Liver (tissue), 9 donors: ENCODE data around the gene HS3ST2. TPM values are rescaled to one million over a fixed set of nuclear protein-coding genes. Genes with fewer than 3 reads are reported as not detected.

Experiments used
- DNase-seq: peaks from one replicate; pipeline ENCODE4 v3.0.0-alpha.2; 2017; ENCODE audit warnings: low spot score
- H3K27ac ChIP-seq, 2 donors: one replicate each; pipeline ENCODE4 v1.7.0; 2013; ENCODE audit warnings: inconsistent platforms in 2 of 2, low read length in 2 of 2, control low read depth in 1 of 2, low read depth in 1 of 2, mild to moderate bottlenecking in 1 of 2
- H3K27me3 ChIP-seq, 4 donors: one replicate each; pipeline versions ENCODE4 v1.6.1 to v1.7.0; 2013; ENCODE audit warnings: low read length in 3 of 4, inconsistent platforms in 1 of 4, mild to moderate bottlenecking in 1 of 4, moderate library complexity in 1 of 4; ENCODE audit not compliant: control insufficient read depth in 4 of 4, insufficient read depth in 4 of 4
- H3K36me3 ChIP-seq, 4 donors: one replicate each; pipeline versions ENCODE4 v1.6.1 to v1.7.0; 2013; ENCODE audit warnings: low read length in 3 of 4, mild to moderate bottlenecking in 3 of 4, low read depth in 1 of 4, moderate library complexity in 1 of 4; ENCODE audit not compliant: control insufficient read depth in 4 of 4, insufficient read depth in 3 of 4
- H3K4me1 ChIP-seq, 4 donors: one replicate each; pipeline versions ENCODE4 v1.6.1 to v1.7.0; 2013; ENCODE audit warnings: low read length in 3 of 4, mild to moderate bottlenecking in 3 of 4, moderate library complexity in 1 of 4; ENCODE audit not compliant: control insufficient read depth in 4 of 4, insufficient read depth in 4 of 4
- H3K4me3 ChIP-seq, 3 donors: one replicate each; pipeline versions ENCODE4 v1.6.1 to v1.7.0; 2013; ENCODE audit warnings: low read length in 3 of 3, control low read depth in 1 of 3, low read depth in 1 of 3, mild to moderate bottlenecking in 1 of 3
- H3K9ac ChIP-seq, 2 donors: one replicate each; pipeline ENCODE4 v1.7.0; 2013; ENCODE audit warnings: low read length in 2 of 2, mild to moderate bottlenecking in 2 of 2, moderate library complexity in 2 of 2, control low read depth in 1 of 2, low read depth in 1 of 2
- H3K9me3 ChIP-seq, 4 donors: one replicate each; pipeline versions ENCODE4 v1.6.1 to v1.7.0; 2013; ENCODE audit warnings: low read length in 3 of 4; ENCODE audit not compliant: control insufficient read depth in 4 of 4
- ATF3 ChIP-seq: IDR thresholded peaks from 2 replicates; pipeline ENCODE4 v1.6.1; 2016; ENCODE audit warnings: antibody characterized with exemption
- CTCF ChIP-seq: fragments of 150-350 bp; IDR thresholded peaks from 2 replicates; pipeline ENCODE4 v1.5.1; 2017; ENCODE audit warnings: improper control_type of control experiment, low read depth, low read length; ENCODE audit not compliant: missing input control
- EGR1 ChIP-seq, 2 donors: IDR thresholded peaks; 2 replicates each; pipeline ENCODE4 v1.6.1; 2016 to 2018; ENCODE audit warnings: antibody characterized with exemption in 2 of 2, low read depth in 2 of 2
- FOXA1 ChIP-seq: IDR thresholded peaks from 2 replicates; pipeline ENCODE4 v1.6.1; 2016; ENCODE audit warnings: antibody characterized with exemption
- FOXA2 ChIP-seq: IDR thresholded peaks from 2 replicates; pipeline ENCODE4 v1.6.1; 2016; ENCODE audit warnings: antibody characterized with exemption
- GABPA ChIP-seq, 2 donors: IDR thresholded peaks in 1 of 2; conservative IDR thresholded peaks in 1 of 2; 2 replicates each; pipeline ENCODE4 v1.6.1; 2016; ENCODE audit warnings: antibody characterized with exemption in 2 of 2, mild to moderate bottlenecking in 1 of 2, moderate library complexity in 1 of 2
- HNF4A ChIP-seq, 2 donors: conservative IDR thresholded peaks; 2 replicates each; pipeline ENCODE4 v1.6.1; 2016; ENCODE audit warnings: antibody characterized with exemption in 2 of 2, mild to moderate bottlenecking in 2 of 2
- HNF4G ChIP-seq: IDR thresholded peaks from 2 replicates; pipeline ENCODE4 v1.6.1; 2016; ENCODE audit warnings: antibody characterized with exemption
- JUND ChIP-seq, 2 donors: IDR thresholded peaks; 2 replicates each; pipeline ENCODE4 v1.6.1; 2016; ENCODE audit warnings: antibody characterized with exemption in 2 of 2
- MAX ChIP-seq: IDR thresholded peaks from 2 replicates; pipeline ENCODE4 v1.6.1; 2016; ENCODE audit warnings: antibody characterized with exemption
- NR2F2 ChIP-seq: IDR thresholded peaks from 2 replicates; pipeline ENCODE4 v1.6.1; 2016; ENCODE audit warnings: antibody characterized with exemption
- RAD21 ChIP-seq, 2 donors: IDR thresholded peaks; 2 replicates each; pipeline ENCODE4 v1.6.1; 2016; ENCODE audit warnings: antibody characterized with exemption in 2 of 2, mild to moderate bottlenecking in 2 of 2
- REST ChIP-seq: IDR thresholded peaks from 2 replicates; pipeline ENCODE4 v1.6.1; 2016; ENCODE audit warnings: antibody characterized with exemption, mild to moderate bottlenecking
- RXRA ChIP-seq, 2 donors: IDR thresholded peaks; 2 replicates each; pipeline ENCODE4 v1.6.1; 2017 to 2018; ENCODE audit warnings: antibody characterized with exemption in 2 of 2, mild to moderate bottlenecking in 1 of 2
- TAF1 ChIP-seq: conservative IDR thresholded peaks from 2 replicates; pipeline ENCODE4 v1.6.1; 2016; ENCODE audit warnings: antibody characterized with exemption, mild to moderate bottlenecking
- YY1 ChIP-seq: IDR thresholded peaks from 2 replicates; pipeline ENCODE4 v1.6.1; 2016; ENCODE audit warnings: antibody characterized with exemption, mild to moderate bottlenecking
- ZBTB33 ChIP-seq: IDR thresholded peaks from 2 replicates; pipeline ENCODE4 v1.6.1; 2016; ENCODE audit warnings: antibody characterized with exemption
- WGBS: extraction: QIAGEN DNeasy Blood & Tissue Kit; methylation state at CpG from one replicate; pipeline ENCODE4 v1.1.7; 2013; 5-methylcytosine and 5-hydroxymethylcytosine counted together
- polyA plus RNA-seq, 2 donors: library from polyadenylated mRNA; stranded (reverse) in 1 of 2; unstranded in 1 of 2; fragments of 200-250 nt in 1 of 2; fragments of >200 nt in 1 of 2; fragmentation: Nextera tagmentation in 1 of 2; extraction: Ambion mirVana in 1 of 2; gene quantifications; one replicate each; pipeline versions ENCODE4 v1.2.1 to v1.2.3, GENCODE V29; 2013 to 2015
- total RNA-seq, 2 donors: library from RNA; depleted of rRNA; stranded (reverse); fragments of >200 nt; gene quantifications; one replicate each; pipeline ENCODE4 v1.2.3, GENCODE V29; 2014
- donor health status: healthy.
- donor health status: healthy.
- donor health status: healthy.
- donor health status: healthy.
- donor health status: healthy.

Gene HS3ST2
- total and polyA plus RNA-seq, 4 donors, result 0.08 to 0.14 (median 0.09) TPM; not detected in 1

- no peak for DNase-seq
- TF ChIP-seq GABPA (IDR thresholded peaks at IDR 0.05 in 1 of 2, conservative IDR thresholded peaks at IDR 0.05 in 1 of 2) (no peak), YY1 (no peak)
- Histone ChIP-seq H3K36me3 (no peaks in the 10 kb centered on the region), H3K9ac (no peak overlapping the region), H3K4me1 (no peaks in the 10 kb centered on the region), H3K4me3 (no peak overlapping the region), H3K9me3 (no peaks in the 10 kb centered on the region), H3K27ac (no peak overlapping the region), H3K27me3 (no peaks in the 10 kb centered on the region)
- 73% methylated on average over 5 of the region's 5 CpGs for WGBS
Observed at GRCh38 chr16:22785552-22785951, 28.4 kb upstream of the HS3ST2 start.

GRCh38 chr16:22786284-22786683, 27.7 kb upstream of the HS3ST2 start:
- Histone ChIP-seq H3K9me3 (no peaks in the 10 kb centered on the region), H3K4me1 (no peaks in the 10 kb centered on the region), H3K27me3 (no peaks in the 10 kb centered on the region), H3K4me3 (no peak overlapping the region), H3K36me3 (no peaks in the 10 kb centered on the region), H3K27ac (no peak overlapping the region), H3K9ac (no peak overlapping the region)
- TF ChIP-seq FOXA2 (no peak), RAD21 (IDR thresholded peaks at IDR 0.05) (no peak), FOXA1 (no peak), HNF4A (conservative IDR thresholded peaks at IDR 0.05) (no peak), RXRA (IDR thresholded peaks at IDR 0.05) (no peak), MAX (no peak), REST (no peak), EGR1 (IDR thresholded peaks at IDR 0.05; ENCODE audit: low read depth in 2 of 2) (no peak), ZBTB33 (no peak), JUND (IDR thresholded peaks at IDR 0.05) (no peak), NR2F2 (no peak), TAF1 (no peak), ATF3 (no peak), GABPA (IDR thresholded peaks at IDR 0.05 in 1 of 2, conservative IDR thresholded peaks at IDR 0.05 in 1 of 2) (no peak), HNF4G (no peak), CTCF (no peak)
- DNase-seq, result no peak
- 92% methylated on average over 2 of the region's 2 CpGs for WGBS
